Measurements from ENCODE around the gene CAPN15.
"Not testable (repeated sequence)": the region's sequence is repeated elsewhere in the genome, so short reads cannot be mapped to it uniquely, and the experiment has no call there.

The CAPN15 gene

GRCh38 chr16:595094-595528 lies 67.6 kb downstream of the CAPN15 start:
- no peak for DNase-seq

GRCh38 chr16:595942-596735 lies 68.6 kb downstream of the CAPN15 start:
- DNase-seq, result no peak

- DNase-seq, result no peak
Observed at GRCh38 chr16:596736-597060, 69.2 kb downstream of the CAPN15 start.

GRCh38 chr16:597655-598054 lies 70.1 kb downstream of the CAPN15 start:
- DNase-seq, result not testable (repeated sequence)

- no peak for DNase-seq
Observed at GRCh38 chr16:598823-599739, 71.6 kb downstream of the CAPN15 start.

- no peak for DNase-seq
Observed at GRCh38 chr16:600781-601180, 73.3 kb downstream of the CAPN15 start.

- DNase-seq, result no peak
Observed at GRCh38 chr16:603933-604332, 76.4 kb downstream of the CAPN15 start.

All from SHP77 treated with DMSO at 0.1 percent for 48 hours (cell line).